Measurements from ENCODE around the gene IQSEC1.

IQSEC1 gene

GRCh38 chr3:12981306-12982275 lies 91.6 kb downstream of the IQSEC1 start:
- TF ChIP-seq TAF1 (IDR thresholded peaks at IDR 0.05; ENCODE audit: low read depth, low read length) (no peak), POLR2A (IDR thresholded peaks at IDR 0.05; ENCODE audit: low read depth, low read length) (no peak), SPI1 (IDR thresholded peaks at IDR 0.05; ENCODE audit: low read depth, low read length) (no peak), POU2F2 (IDR thresholded peaks at IDR 0.05; ENCODE audit: low read depth, low read length) (no peak), POLR2AphosphoS5 (IDR thresholded peaks at IDR 0.05; ENCODE audit: low read depth, low read length) (no peak), PAX5 (IDR thresholded peaks at IDR 0.05; ENCODE audit: insufficient read depth, low read length, severe bottlenecking) (no peak)
- FAIRE-seq (no peak), DNase-seq (ENCODE audit: insufficient read length, low spot score) (no peak)

DNA sequence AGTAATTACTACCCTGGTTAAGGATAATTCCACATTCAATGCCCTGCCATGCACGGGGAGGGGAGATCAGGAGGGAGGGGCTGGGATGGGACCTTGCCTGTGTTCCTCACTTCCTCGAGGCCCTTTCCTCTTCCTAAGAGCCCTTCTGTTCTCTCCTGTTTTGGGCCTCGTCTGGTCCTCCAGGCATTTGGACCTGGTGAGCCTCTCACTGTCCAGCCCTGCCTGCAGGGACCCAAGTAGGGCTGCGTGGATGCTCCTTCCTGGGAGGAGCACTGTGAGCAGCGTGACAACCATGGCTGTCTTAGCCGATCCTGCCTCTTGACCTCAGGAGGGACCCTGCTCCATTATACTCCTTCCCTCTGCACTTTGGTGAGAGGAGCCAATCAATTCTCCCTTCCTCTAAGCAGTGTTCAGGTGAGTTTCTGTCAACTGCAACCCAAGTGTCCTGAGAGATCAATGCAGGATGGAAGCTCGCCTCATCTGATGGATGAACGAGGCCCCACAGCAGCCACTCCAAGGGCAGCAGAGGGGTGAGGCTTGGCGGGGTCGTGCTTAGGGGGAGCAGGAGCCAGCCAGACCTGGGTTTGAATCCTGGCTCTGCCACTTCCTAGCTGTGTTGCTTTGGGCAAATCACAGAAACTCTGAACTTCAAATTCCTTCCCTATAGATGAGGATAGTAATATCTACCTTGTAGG lies 92.5 kb downstream of the IQSEC1 start:
- FAIRE-seq (no peak), DNase-seq (ENCODE audit: insufficient read length, low spot score) (no peak)
- TF ChIP-seq TAF1 (IDR thresholded peaks at IDR 0.05; ENCODE audit: low read depth, low read length) (no peak), SPI1 (IDR thresholded peaks at IDR 0.05; ENCODE audit: low read depth, low read length) (no peak), POU2F2 (IDR thresholded peaks at IDR 0.05; ENCODE audit: low read depth, low read length) (no peak), POLR2AphosphoS5 (IDR thresholded peaks at IDR 0.05; ENCODE audit: low read depth, low read length) (no peak), POLR2A (IDR thresholded peaks at IDR 0.05; ENCODE audit: low read depth, low read length) (no peak), PAX5 (IDR thresholded peaks at IDR 0.05; ENCODE audit: insufficient read depth, low read length, severe bottlenecking) (no peak)

- TF ChIP-seq POLR2A (IDR thresholded peaks at IDR 0.05; ENCODE audit: low read depth, low read length) (no peak), POU2F2 (IDR thresholded peaks at IDR 0.05; ENCODE audit: low read depth, low read length) (no peak), POLR2AphosphoS5 (IDR thresholded peaks at IDR 0.05; ENCODE audit: low read depth, low read length) (no peak), SPI1 (IDR thresholded peaks at IDR 0.05; ENCODE audit: low read depth, low read length) (no peak), TAF1 (IDR thresholded peaks at IDR 0.05; ENCODE audit: low read depth, low read length) (no peak), PAX5 (IDR thresholded peaks at IDR 0.05; ENCODE audit: insufficient read depth, low read length, severe bottlenecking) (no peak)
- no peak for DNase-seq (ENCODE audit: insufficient read length, low spot score)
- FAIRE-seq = no peak
These were observed 93.2 kb downstream of the IQSEC1 start for GRCh38 chr3:12979947-12980487.

GRCh38 chr3:12979151-12979946 lies 93.9 kb downstream of the IQSEC1 start:
- FAIRE-seq (no peak), DNase-seq (ENCODE audit: insufficient read length, low spot score) (no peak)
- TF ChIP-seq POLR2A (IDR thresholded peaks at IDR 0.05; ENCODE audit: low read depth, low read length) = no peak
- no peak for TF ChIP-seq TAF1 (IDR thresholded peaks at IDR 0.05; ENCODE audit: low read depth, low read length)
- TF ChIP-seq POLR2AphosphoS5 (IDR thresholded peaks at IDR 0.05; ENCODE audit: low read depth, low read length) = no peak
- no peak for TF ChIP-seq SPI1 (IDR thresholded peaks at IDR 0.05; ENCODE audit: low read depth, low read length)
- no peak for TF ChIP-seq POU2F2 (IDR thresholded peaks at IDR 0.05; ENCODE audit: low read depth, low read length)
- no peak for TF ChIP-seq PAX5 (IDR thresholded peaks at IDR 0.05; ENCODE audit: insufficient read depth, low read length, severe bottlenecking)

GRCh38 chr3:12978682-12979081 lies 94.5 kb downstream of the IQSEC1 start:
- no peak for TF ChIP-seq PAX5 (IDR thresholded peaks at IDR 0.05; ENCODE audit: insufficient read depth, low read length, severe bottlenecking)
- TF ChIP-seq POU2F2 (IDR thresholded peaks at IDR 0.05; ENCODE audit: low read depth, low read length) = no peak
- TF ChIP-seq SPI1 (IDR thresholded peaks at IDR 0.05; ENCODE audit: low read depth, low read length) = no peak
- TF ChIP-seq POLR2A (IDR thresholded peaks at IDR 0.05; ENCODE audit: low read depth, low read length) = no peak
- no peak for TF ChIP-seq POLR2AphosphoS5 (IDR thresholded peaks at IDR 0.05; ENCODE audit: low read depth, low read length)
- no peak for TF ChIP-seq TAF1 (IDR thresholded peaks at IDR 0.05; ENCODE audit: low read depth, low read length)
- no peak for DNase-seq (ENCODE audit: insufficient read length, low spot score)
- no peak for FAIRE-seq

- FAIRE-seq (no peak), DNase-seq (ENCODE audit: insufficient read length, low spot score) (no peak)
- TF ChIP-seq POU2F2 (IDR thresholded peaks at IDR 0.05; ENCODE audit: low read depth, low read length) = no peak
- no peak for TF ChIP-seq SPI1 (IDR thresholded peaks at IDR 0.05; ENCODE audit: low read depth, low read length)
- no peak for TF ChIP-seq POLR2AphosphoS5 (IDR thresholded peaks at IDR 0.05; ENCODE audit: low read depth, low read length)
These were observed 96.0 kb downstream of the IQSEC1 start for GRCh38 chr3:12977117-12977808.

DNA sequence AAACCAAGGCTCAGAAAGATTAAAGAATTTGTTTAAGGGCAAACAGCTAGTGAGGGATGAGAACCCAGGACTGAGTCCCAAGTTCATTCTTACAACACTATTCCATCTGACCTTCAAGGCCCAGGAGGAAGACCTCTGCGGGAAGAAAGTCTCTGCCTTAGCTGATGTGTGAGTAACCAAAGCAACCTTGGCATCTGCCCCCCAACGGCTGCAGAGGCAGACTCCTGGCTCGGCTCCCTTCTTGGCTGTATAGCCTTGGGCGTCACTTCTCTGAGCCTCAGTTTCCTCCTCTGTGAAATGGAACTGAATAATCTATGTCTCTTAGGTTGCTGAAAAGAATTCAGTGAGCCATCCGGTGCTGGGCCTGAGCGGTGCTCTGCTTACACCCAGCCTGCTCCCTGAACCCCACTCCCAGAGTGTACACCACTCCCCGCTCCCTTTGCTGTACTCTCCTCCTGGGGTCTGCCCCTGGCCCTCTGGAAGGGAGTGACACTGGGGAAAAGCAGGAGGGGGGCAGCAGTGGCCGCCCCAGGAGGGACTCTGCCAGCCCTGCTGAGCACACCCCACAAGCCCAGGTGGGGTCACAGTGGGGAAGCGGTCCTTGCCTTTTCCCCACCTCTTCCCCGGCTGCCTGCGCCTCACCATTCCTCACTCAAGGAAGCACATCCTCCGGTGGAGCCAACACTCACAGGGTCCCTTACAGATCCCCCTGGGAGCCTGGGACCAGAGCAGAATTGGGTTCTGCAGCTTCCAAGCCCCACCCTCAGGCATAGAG lies 97.3 kb downstream of the IQSEC1 start:
- no peak for DNase-seq (ENCODE audit: insufficient read length, low spot score)
- TF ChIP-seq SPI1 (IDR thresholded peaks at IDR 0.05; ENCODE audit: low read depth, low read length) = no peak
- no peak for TF ChIP-seq POLR2A (IDR thresholded peaks at IDR 0.05; ENCODE audit: low read depth, low read length)
- TF ChIP-seq TAF1 (IDR thresholded peaks at IDR 0.05; ENCODE audit: low read depth, low read length) = no peak
- TF ChIP-seq POLR2AphosphoS5 (IDR thresholded peaks at IDR 0.05; ENCODE audit: low read depth, low read length) = no peak
- no peak for TF ChIP-seq POU2F2 (IDR thresholded peaks at IDR 0.05; ENCODE audit: low read depth, low read length)
- no peak for TF ChIP-seq PAX5 (IDR thresholded peaks at IDR 0.05; ENCODE audit: insufficient read depth, low read length, severe bottlenecking)
- FAIRE-seq = no peak

GRCh38 chr3:12974819-12975218 lies 98.4 kb downstream of the IQSEC1 start:
- TF ChIP-seq PAX5 (IDR thresholded peaks at IDR 0.05; ENCODE audit: insufficient read depth, low read length, severe bottlenecking) (no peak), POU2F2 (IDR thresholded peaks at IDR 0.05; ENCODE audit: low read depth, low read length) (no peak), POLR2AphosphoS5 (IDR thresholded peaks at IDR 0.05; ENCODE audit: low read depth, low read length) (no peak), POLR2A (IDR thresholded peaks at IDR 0.05; ENCODE audit: low read depth, low read length) (no peak), TAF1 (IDR thresholded peaks at IDR 0.05; ENCODE audit: low read depth, low read length) (no peak), SPI1 (IDR thresholded peaks at IDR 0.05; ENCODE audit: low read depth, low read length) (no peak)
- FAIRE-seq (no peak), DNase-seq (ENCODE audit: insufficient read length, low spot score) (no peak)
